HCT116 (cell line): ENCODE results near the gene FCRL6.

ENCODE experiments used
- CTCF ChIP-seq, 3 experiments: fragments of 200-600 bp in 1 of 3; sonication (generic) in 1 of 3; IDR thresholded peaks in 2 of 3; conservative IDR thresholded peaks in 1 of 3; 2 replicates each; pipeline ENCODE4 v1.5.1; 2012 to 2017; ENCODE audit warnings: low read depth in 2 of 3, low read length in 2 of 3, antibody characterized with exemption in 1 of 3, borderline replicate concordance in 1 of 3, control low read depth in 1 of 3, mild to moderate bottlenecking in 1 of 3, mixed read lengths in 1 of 3, mixed run types in 1 of 3, moderate library complexity in 1 of 3; ENCODE audit not compliant: insufficient read depth in 1 of 3
- POLR2A ChIP-seq: IDR thresholded peaks from 2 replicates; pipeline ENCODE4 v1.7.0; 2011; ENCODE audit warnings: borderline replicate concordance; ENCODE audit not compliant: insufficient read depth, insufficient read length; ENCODE audit errors: extremely low read depth
- SIN3A ChIP-seq: IDR thresholded peaks from 2 replicates; pipeline ENCODE4 v1.6.1; 2012; ENCODE audit warnings: low read depth

GRCh38 chr1:159823406-159823805, 21.2 kb downstream of the FCRL6 start:
- TF ChIP-seq CTCF (IDR thresholded peaks at IDR 0.05 in 2 of 3, conservative IDR thresholded peaks at IDR 0.05 in 1 of 3; ENCODE audit: borderline replicate concordance in 1 of 3, insufficient read depth in 1 of 3, low read depth in 2 of 3, low read length in 2 of 3) (no peak), POLR2A (no peak), SIN3A (no peak)
